ENCODE results near the gene DDX51. TPM values are rescaled to one million over a fixed set of nuclear protein-coding genes. Genes with fewer than 3 reads are reported as not detected.

Gene DDX51
- total RNA-seq, 1 donor from 2014 or later: 4.3 TPM

GRCh38 chr12:132173135-132174014, 29.3 kb upstream of the DDX51 start:
- no peak for DNase-seq (ENCODE audit: low spot score in 2 of 2)
- H3K4me1 ChIP-seq: no peaks in the 10 kb centered on the region
- intact Hi-C loops (cut with DNase I): no loop called here
- no peaks in the 10 kb centered on the region for H3K27me3 ChIP-seq
- TF ChIP-seq CTCF (IDR thresholded peaks at IDR 0.05): no peak
- no peaks in the 10 kb centered on the region for H3K36me3 ChIP-seq
- no peaks in the 10 kb centered on the region for H3K9me3 ChIP-seq
- H3K4me3 ChIP-seq: no peak overlapping the region
- no peak overlapping the region for H3K27ac ChIP-seq

- DNase-seq (ENCODE audit: low spot score in 2 of 2): no peak
- TF ChIP-seq CTCF (IDR thresholded peaks at IDR 0.05): no peak
- Histone ChIP-seq H3K27me3 (no peaks in the 10 kb centered on the region), H3K27ac (no peak overlapping the region), H3K4me3 (no peak overlapping the region), H3K36me3 (no peaks in the 10 kb centered on the region), H3K4me1 (no peaks in the 10 kb centered on the region), H3K9me3 (no peaks in the 10 kb centered on the region)
- intact Hi-C loops (cut with DNase I): no loop called here
These were observed 28.5 kb upstream of the DDX51 start for GRCh38 chr12:132172619-132173018.

- no peaks in the 10 kb centered on the region for H3K27me3 ChIP-seq
- DNase-seq (ENCODE audit: low spot score in 2 of 2): no peak
- H3K4me3 ChIP-seq: no peak overlapping the region
- H3K36me3 ChIP-seq: no peaks in the 10 kb centered on the region
- no peak overlapping the region for H3K27ac ChIP-seq
- TF ChIP-seq CTCF (IDR thresholded peaks at IDR 0.05): no peak
- no peaks in the 10 kb centered on the region for H3K9me3 ChIP-seq
- intact Hi-C loops (cut with DNase I): no loop called here
- no peaks in the 10 kb centered on the region for H3K4me1 ChIP-seq
These were observed 27.9 kb upstream of the DDX51 start for GRCh38 chr12:132171968-132172521.

- no peak overlapping the region for H3K4me3 ChIP-seq
- no peaks in the 10 kb centered on the region for H3K27me3 ChIP-seq
- TF ChIP-seq CTCF (IDR thresholded peaks at IDR 0.05): no peak
- no peak overlapping the region for H3K27ac ChIP-seq
- intact Hi-C loops (cut with DNase I): no loop called here
- H3K4me1 ChIP-seq: no peaks in the 10 kb centered on the region
- H3K36me3 ChIP-seq: no peaks in the 10 kb centered on the region
- DNase-seq (ENCODE audit: low spot score in 2 of 2): no peak
- no peaks in the 10 kb centered on the region for H3K9me3 ChIP-seq
These were observed 27.3 kb upstream of the DDX51 start for GRCh38 chr12:132171293-132171967.

- Histone ChIP-seq H3K4me3 (no peak overlapping the region), H3K4me1 (no peaks in the 10 kb centered on the region), H3K27ac (no peak overlapping the region), H3K9me3 (no peaks in the 10 kb centered on the region), H3K27me3 (no peaks in the 10 kb centered on the region), H3K36me3 (no peaks in the 10 kb centered on the region)
- intact Hi-C loops (cut with DNase I): no loop called here
- DNase-seq (ENCODE audit: low spot score in 2 of 2): no peak
- TF ChIP-seq CTCF (IDR thresholded peaks at IDR 0.05): no peak
These were observed 26.6 kb upstream of the DDX51 start for GRCh38 chr12:132170637-132171292.

Measured in ascending aorta (tissue), 2 donors.